DND-41 (cell line): Measurements from ENCODE around the gene COX7B.

Experiments used
- ATAC-seq: fragments of 200-7000 bp; cut with Tn5 transposase; 3 replicates; pipeline ENCODE4 v1.9.1; 2021; ENCODE audit warnings: low read depth; ENCODE audit not compliant: insufficient read depth
- DNase-seq: peaks from one replicate; pipeline ENCODE4 v3.0.0-alpha.2; 2020
- H2AFZ ChIP-seq: 2 replicates; pipeline ENCODE4 v1.6.0; 2012; ENCODE audit warnings: low read depth, low read length
- H3K27ac ChIP-seq: 2 replicates; pipeline ENCODE4 v1.5.1; 2012; ENCODE audit warnings: low read length, inconsistent platforms
- H3K27me3 ChIP-seq: fragments of 200-600 bp; sonication (generic); 2 replicates; pipeline ENCODE4 v1.6.0; 2012; ENCODE audit warnings: low read length, mild to moderate bottlenecking, inconsistent platforms; ENCODE audit not compliant: insufficient read depth, poor library complexity
- H3K36me3 ChIP-seq: 2 replicates; pipeline ENCODE4 v1.5.1; 2012; ENCODE audit warnings: low read length, inconsistent platforms; ENCODE audit not compliant: insufficient read depth
- H3K4me1 ChIP-seq: 2 replicates; pipeline ENCODE4 v1.5.1; 2012; ENCODE audit warnings: mild to moderate bottlenecking, low read length; ENCODE audit not compliant: insufficient read depth
- H3K4me2 ChIP-seq: 2 replicates; pipeline ENCODE4 v1.6.0; 2012; ENCODE audit warnings: mild to moderate bottlenecking, moderate library complexity, low read length, inconsistent platforms; ENCODE audit not compliant: insufficient read depth
- H3K4me3 ChIP-seq, 2 experiments: fragments of 200-600 bp in 1 of 2; shearing (Covaris generic) in 1 of 2; 2 replicates each; pipeline ENCODE4 v1.5.1; 2012 to 2016; ENCODE audit warnings: inconsistent platforms in 2 of 2, low read length in 2 of 2, mild to moderate bottlenecking in 2 of 2, low read depth in 1 of 2, moderate library complexity in 1 of 2
- H3K79me2 ChIP-seq: 2 replicates; pipeline ENCODE4 v1.6.0; 2012; ENCODE audit warnings: low read length, inconsistent platforms; ENCODE audit not compliant: insufficient read depth
- H3K9ac ChIP-seq: 2 replicates; pipeline ENCODE4 v1.6.0; 2012; ENCODE audit warnings: low read depth, mild to moderate bottlenecking, inconsistent platforms, low read length, moderate library complexity
- H3K9me3 ChIP-seq: 2 replicates; pipeline ENCODE4 v1.5.1; 2012; ENCODE audit warnings: low read length, moderate library complexity, mild to moderate bottlenecking, inconsistent platforms; ENCODE audit not compliant: insufficient read depth, severe bottlenecking
- H4K20me1 ChIP-seq: 2 replicates; pipeline ENCODE4 v1.6.0; 2012; ENCODE audit warnings: low read length; ENCODE audit not compliant: insufficient read depth
- CTCF ChIP-seq: IDR thresholded peaks from 2 replicates; pipeline ENCODE4 v1.5.1; 2012; ENCODE audit warnings: borderline replicate concordance, low read length, moderate library complexity, mild to moderate bottlenecking; ENCODE audit not compliant: poor library complexity, severe bottlenecking; ENCODE audit errors: extremely low read depth
- EZH2 ChIP-seq: IDR thresholded peaks from 3 replicates; pipeline ENCODE4 v1.6.1; 2012; ENCODE audit warnings: borderline replicate concordance, low read depth, mild to moderate bottlenecking, moderate library complexity, low read length, inconsistent platforms; ENCODE audit not compliant: severe bottlenecking

The COX7B gene

GRCh38 chrX:77925764-77926163 lies 26.5 kb downstream of the COX7B start:
- H3K27me3 ChIP-seq, result no peaks in the 10 kb centered on the region
- no peak overlapping the region for H3K27ac ChIP-seq
- H4K20me1 ChIP-seq, result no peaks in the 10 kb centered on the region
- peaks cover 11% of the 10 kb centered on the region for H3K4me1 ChIP-seq
- H3K79me2 ChIP-seq, result peaks cover 10% of the 10 kb centered on the region; the same call in 1 of the 2 replicates
- TF ChIP-seq EZH2, result no peak
- no peak for TF ChIP-seq CTCF
- peak overlapping the region; percentile 38 for H3K4me2 ChIP-seq
- H3K36me3 ChIP-seq, result no peaks in the 10 kb centered on the region
- no peaks in the 10 kb centered on the region for H3K9me3 ChIP-seq
- no peak overlapping the region for H2AFZ ChIP-seq
- peak; percentile 45; the same call in 2 of the 3 replicates for ATAC-seq
- no peak for DNase-seq
- H3K4me3 ChIP-seq, result no peak overlapping the region
- no peak overlapping the region for H3K9ac ChIP-seq

DNA sequence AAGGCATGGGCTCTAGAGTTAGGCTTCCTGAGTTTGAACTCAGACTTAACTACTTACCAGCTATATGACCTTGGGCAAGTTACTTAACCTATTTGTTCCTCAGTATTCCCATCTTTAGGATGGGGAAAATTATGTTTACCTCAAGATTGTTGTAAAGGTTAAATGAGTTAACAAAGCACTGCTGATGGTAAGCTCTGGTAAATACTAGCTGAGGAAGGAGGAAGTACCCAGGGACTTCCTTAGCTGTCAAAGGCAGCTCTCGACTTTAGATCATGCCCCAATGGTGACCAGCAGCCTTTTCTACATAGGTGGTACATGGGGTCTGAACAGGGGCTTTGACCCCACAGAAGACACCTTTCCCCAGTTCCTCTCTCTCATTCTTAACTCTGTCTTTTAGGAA lies 31.3 kb downstream of the COX7B start:
- Histone ChIP-seq H3K79me2 (no peaks in the 10 kb centered on the region), H3K36me3 (no peaks in the 10 kb centered on the region), H3K9ac (no peak overlapping the region), H3K27ac (no peak overlapping the region), H2AFZ (no peak overlapping the region), H3K9me3 (no peaks in the 10 kb centered on the region), H3K27me3 (no peaks in the 10 kb centered on the region), H3K4me3 (no peak overlapping the region), H3K4me2 (no peak overlapping the region), H3K4me1 (peaks cover 6% of the 10 kb centered on the region), H4K20me1 (no peaks in the 10 kb centered on the region)
- ATAC-seq (no peak), DNase-seq (no peak)
- TF ChIP-seq CTCF, result no peak
- no peak for TF ChIP-seq EZH2

DNA sequence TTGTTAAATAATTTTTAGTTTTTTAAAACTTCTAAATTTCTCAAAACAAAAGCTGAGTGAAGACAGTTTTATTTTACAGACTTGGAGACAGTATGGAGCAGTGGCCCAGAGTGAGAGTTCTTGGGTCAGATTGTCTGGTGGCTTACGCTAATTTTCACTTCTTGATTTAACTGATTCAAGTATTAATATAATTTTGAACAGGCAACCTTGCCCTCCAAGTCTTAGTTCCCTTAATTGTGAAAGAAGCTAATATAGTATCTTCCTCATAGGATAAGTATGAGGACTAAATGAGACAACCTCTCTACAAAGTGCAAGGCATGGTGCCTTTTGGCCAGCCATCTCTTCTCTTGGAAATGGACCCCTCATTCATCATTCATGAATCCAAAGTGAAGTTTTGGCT lies 36.6 kb downstream of the COX7B start:
- no peak overlapping the region for H3K4me3 ChIP-seq
- no peak overlapping the region for H3K9ac ChIP-seq
- no peak for DNase-seq
- H2AFZ ChIP-seq, result no peak overlapping the region
- no peaks in the 10 kb centered on the region for H3K79me2 ChIP-seq
- H3K27ac ChIP-seq, result no peak overlapping the region
- no peak overlapping the region for H3K4me2 ChIP-seq
- TF ChIP-seq CTCF (no peak), EZH2 (no peak)
- H3K27me3 ChIP-seq, result no peaks in the 10 kb centered on the region
- ATAC-seq, result no peak
- H3K36me3 ChIP-seq, result no peaks in the 10 kb centered on the region
- H3K9me3 ChIP-seq, result no peaks in the 10 kb centered on the region
- H4K20me1 ChIP-seq, result no peaks in the 10 kb centered on the region
- H3K4me1 ChIP-seq, result no peaks in the 10 kb centered on the region

DNA sequence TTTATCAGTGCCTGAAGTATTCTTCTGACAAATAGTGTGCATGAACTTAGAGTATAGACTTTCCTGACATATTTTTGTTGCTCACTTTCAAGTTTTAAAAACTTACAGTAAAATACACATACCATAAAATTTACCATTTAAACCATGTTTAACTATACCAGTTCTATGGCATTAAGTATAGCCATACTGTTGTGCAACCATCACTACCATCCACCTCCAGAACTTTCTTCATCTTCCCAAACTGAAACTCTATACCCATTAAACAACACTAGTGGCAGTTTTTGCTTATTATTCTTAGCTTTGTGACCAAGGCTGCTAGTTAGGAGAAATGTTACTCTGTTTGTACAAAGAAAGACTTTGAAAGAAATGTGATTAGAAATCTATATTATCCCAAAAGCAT lies 37.0 kb downstream of the COX7B start:
- Histone ChIP-seq H3K4me3 (no peak overlapping the region), H3K27ac (no peak overlapping the region)

More for the DNA sequence above, 37.0 kb downstream of the COX7B start:
- H4K20me1 ChIP-seq, result no peaks in the 10 kb centered on the region
- H3K4me1 ChIP-seq, result no peaks in the 10 kb centered on the region
- no peaks in the 10 kb centered on the region for H3K79me2 ChIP-seq
- H3K27me3 ChIP-seq, result no peaks in the 10 kb centered on the region
- no peak overlapping the region for H2AFZ ChIP-seq
- no peak overlapping the region for H3K9ac ChIP-seq
- ATAC-seq, result no peak
- H3K36me3 ChIP-seq, result no peaks in the 10 kb centered on the region
- H3K9me3 ChIP-seq, result no peaks in the 10 kb centered on the region
- no peak overlapping the region for H3K4me2 ChIP-seq
- no peak for TF ChIP-seq EZH2
- no peak for TF ChIP-seq CTCF
- DNase-seq, result no peak
